Fibroblast of skin of left biceps (primary cell): ENCODE measurements around the gene TASP1.

Experiments
- DNase-seq, 2 experiments: peaks; one replicate each; pipeline ENCODE4 v3.0.0-alpha.2; 2013; ENCODE audit warnings: low read depth in 2 of 2

TASP1 gene

GRCh38 chr20:13442986-13443385 lies 195.7 kb downstream of the TASP1 start:
- DNase-seq: no peak

- no peak for DNase-seq
Observed at GRCh38 chr20:13441388-13441787, 197.3 kb downstream of the TASP1 start.

DNA sequence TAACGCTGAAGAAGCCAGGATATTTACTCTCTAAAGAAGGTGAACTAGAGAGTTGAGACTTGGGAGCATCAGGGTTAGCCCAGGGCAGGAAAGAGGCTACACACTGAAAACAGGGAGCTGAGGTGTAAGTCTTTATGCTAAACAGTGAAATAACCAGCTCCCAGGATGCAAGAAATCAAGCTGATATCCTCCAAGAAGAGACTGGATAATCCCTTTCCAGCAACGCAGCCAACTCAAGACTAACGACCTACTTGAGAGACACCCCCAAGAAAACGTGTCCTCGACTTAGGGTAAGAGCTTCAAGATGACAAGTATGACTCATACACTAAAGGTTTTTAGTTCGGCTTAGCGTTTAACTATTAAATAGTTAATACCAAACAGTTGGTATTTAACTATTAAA lies 202.2 kb downstream of the TASP1 start:
- no peak for DNase-seq

- no peak for DNase-seq
Observed at GRCh38 chr20:13432126-13432525, 206.6 kb downstream of the TASP1 start.

DNA sequence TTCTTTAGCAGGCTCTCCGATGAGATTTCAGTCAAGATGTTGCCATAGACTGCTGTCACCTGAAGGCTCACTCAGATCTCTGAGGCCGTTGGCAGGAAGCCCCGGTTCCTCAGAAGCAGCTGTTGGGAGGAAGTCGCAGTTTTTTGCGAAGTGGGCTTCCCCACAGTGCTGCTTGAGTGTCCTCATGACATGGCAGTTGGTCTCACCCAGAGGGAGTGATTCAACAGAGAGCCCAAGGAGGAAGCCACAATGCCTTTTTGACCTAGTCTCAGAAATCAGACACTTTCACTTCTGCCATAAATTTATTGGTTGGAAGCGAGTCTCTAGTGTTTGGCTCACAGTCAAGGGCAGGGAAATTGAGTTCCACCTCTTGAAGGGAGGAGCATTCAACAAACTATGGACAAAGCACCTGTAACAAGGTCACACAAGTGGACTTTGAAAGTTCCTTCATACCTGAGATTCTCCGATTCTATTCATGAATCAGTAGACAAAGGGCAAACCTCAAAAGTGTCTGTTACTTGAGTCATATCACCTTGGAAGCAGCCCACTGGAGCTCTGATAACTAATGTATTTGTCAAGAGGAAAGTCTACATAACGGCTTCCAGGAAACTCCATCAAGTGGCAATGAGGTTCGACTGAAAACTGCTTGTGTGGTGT lies 208.3 kb downstream of the TASP1 start:
- no peak for DNase-seq

- no peak for DNase-seq
Observed at GRCh38 chr20:13428684-13429083, 210.0 kb downstream of the TASP1 start.

DNA sequence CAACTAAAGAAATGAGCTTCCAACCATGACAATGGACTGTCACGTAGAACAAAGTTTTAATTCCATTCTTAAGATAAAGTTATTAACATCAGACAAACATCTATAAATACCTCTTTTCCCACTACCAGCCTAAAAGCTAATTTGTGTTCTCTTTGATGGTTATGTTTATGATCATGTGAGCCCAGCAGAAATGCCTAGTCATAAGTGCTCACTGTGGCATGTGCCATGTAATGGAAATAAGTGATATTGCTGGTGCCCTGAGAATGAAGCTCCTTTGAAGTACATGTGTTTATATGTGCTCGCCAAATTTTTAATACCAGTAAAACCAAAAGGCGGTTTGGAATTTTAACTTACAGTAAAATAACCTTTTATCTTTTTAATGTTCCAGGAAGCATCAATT lies 211.9 kb downstream of the TASP1 start:
- no peak for DNase-seq

- DNase-seq: no peak
Observed at GRCh38 chr20:13425381-13426135, 213.2 kb downstream of the TASP1 start.

- no peak for DNase-seq
Observed at GRCh38 chr20:13424174-13424833, 214.4 kb downstream of the TASP1 start.

- no peak for DNase-seq
Observed at GRCh38 chr20:13423472-13424173, 215.1 kb downstream of the TASP1 start.

- no peak for DNase-seq
Observed at GRCh38 chr20:13422637-13423036, 216.1 kb downstream of the TASP1 start.

- no peak for DNase-seq
Observed at GRCh38 chr20:13420625-13421024, 218.1 kb downstream of the TASP1 start.

- DNase-seq: no peak
Observed at GRCh38 chr20:13419477-13419876, 219.3 kb downstream of the TASP1 start.

GRCh38 chr20:13418263-13419229 lies 220.2 kb downstream of the TASP1 start:
- DNase-seq: no peak

DNA sequence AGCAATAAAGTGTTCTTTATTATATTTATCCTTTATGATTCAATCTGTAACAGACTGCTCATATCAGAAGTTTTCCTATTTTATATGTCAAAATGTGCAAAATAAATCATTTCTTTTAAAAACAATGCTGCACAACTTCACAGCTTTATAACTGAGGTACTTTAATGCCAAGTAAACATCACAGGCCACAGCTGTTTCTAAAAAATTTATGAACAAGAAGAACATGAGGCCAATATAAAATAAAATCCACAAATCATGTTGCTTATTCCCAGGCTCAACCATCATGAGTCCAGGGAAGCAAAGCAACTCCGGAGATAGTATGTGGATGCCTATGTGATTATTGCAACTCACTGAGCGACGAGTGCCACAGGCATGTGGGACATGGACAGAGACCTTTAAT lies 222.2 kb downstream of the TASP1 start:
- no peak for DNase-seq

GRCh38 chr20:13412806-13413445 lies 225.8 kb downstream of the TASP1 start:
- no peak for DNase-seq

- no peak for DNase-seq
Observed at GRCh38 chr20:13404293-13404692, 234.4 kb downstream of the TASP1 start.

- no peak for DNase-seq
Observed at GRCh38 chr20:13403453-13403852, 235.3 kb downstream of the TASP1 start.

GRCh38 chr20:13402986-13403385 lies 235.7 kb downstream of the TASP1 start:
- DNase-seq: no peak

DNA sequence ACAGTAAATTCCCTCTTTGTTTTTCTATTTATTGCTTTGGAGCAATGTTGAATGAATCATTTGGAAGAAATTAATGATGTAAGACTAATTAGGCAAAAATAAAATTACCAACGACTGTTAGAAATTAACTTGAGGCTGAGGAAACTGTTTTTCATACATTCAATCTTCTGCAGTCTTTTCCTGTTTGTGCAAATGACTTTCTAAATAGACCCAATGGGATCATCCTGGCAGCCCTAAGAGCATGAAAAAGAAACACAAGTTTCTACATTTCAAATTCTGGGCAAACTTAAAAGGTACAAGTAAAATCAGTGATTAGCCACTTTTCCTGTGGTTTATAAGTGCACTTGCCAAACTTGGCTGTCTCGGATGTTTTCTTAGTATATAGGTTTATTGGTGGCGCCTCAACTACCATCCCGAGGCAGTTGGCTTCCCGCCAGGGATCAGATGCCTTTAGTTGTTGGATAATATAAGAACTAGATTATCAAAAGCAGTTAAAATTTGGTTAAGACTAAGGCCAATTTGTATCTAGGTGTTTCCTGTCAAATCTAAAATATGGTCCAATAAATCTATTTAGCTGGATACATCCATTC lies 236.5 kb downstream of the TASP1 start:
- no peak for DNase-seq
